Mammary epithelial cell (primary cell): ENCODE measurements around the gene NPAS3.

Experiments
- EZH2 ChIP-seq: IDR thresholded peaks from 2 replicates; pipeline ENCODE4 v1.6.1; 2012; ENCODE audit warnings: low read length, inconsistent platforms, borderline replicate concordance
- TF ChIP-seq, protein P1 (sequence below), 2 donors: IDR thresholded peaks in 1 of 2; conservative IDR thresholded peaks in 1 of 2; 2 replicates each; pipeline ENCODE4 v1.5.1; 2011 to 2012; ENCODE audit warnings: inconsistent platforms in 2 of 2, low read length in 2 of 2, mild to moderate bottlenecking in 2 of 2, control low read depth in 1 of 2, low read depth in 1 of 2; ENCODE audit not compliant: insufficient read depth in 1 of 2; ENCODE audit errors: extremely low read depth in 1 of 2

DNA sequence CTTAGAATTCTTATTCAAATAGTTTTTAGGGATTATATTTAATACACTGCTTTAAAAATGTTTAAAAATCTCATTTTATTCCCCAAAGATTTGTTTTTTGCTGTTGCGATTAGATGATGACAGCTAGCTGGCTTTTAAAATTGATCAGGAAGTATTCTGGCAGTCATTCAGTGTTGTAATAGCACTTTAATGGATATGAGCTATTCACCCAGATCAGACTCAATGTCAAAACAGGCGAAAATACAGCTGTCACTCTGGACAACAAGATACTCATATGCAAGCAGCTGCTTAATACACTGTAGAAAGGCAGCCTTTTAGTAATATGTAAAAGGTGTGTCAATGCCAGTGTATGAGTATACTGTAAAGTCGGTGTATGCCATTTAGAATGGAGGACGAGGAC lies 91.7 kb downstream of the NPAS3 start:
- TF ChIP-seq, protein P1, sequence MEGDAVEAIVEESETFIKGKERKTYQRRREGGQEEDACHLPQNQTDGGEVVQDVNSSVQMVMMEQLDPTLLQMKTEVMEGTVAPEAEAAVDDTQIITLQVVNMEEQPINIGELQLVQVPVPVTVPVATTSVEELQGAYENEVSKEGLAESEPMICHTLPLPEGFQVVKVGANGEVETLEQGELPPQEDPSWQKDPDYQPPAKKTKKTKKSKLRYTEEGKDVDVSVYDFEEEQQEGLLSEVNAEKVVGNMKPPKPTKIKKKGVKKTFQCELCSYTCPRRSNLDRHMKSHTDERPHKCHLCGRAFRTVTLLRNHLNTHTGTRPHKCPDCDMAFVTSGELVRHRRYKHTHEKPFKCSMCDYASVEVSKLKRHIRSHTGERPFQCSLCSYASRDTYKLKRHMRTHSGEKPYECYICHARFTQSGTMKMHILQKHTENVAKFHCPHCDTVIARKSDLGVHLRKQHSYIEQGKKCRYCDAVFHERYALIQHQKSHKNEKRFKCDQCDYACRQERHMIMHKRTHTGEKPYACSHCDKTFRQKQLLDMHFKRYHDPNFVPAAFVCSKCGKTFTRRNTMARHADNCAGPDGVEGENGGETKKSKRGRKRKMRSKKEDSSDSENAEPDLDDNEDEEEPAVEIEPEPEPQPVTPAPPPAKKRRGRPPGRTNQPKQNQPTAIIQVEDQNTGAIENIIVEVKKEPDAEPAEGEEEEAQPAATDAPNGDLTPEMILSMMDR (conservative IDR thresholded peaks at IDR 0.05 in 1 of 2, IDR thresholded peaks at IDR 0.05 in 1 of 2; ENCODE audit: extremely low read depth in 1 of 2, insufficient read depth in 1 of 2, low read depth in 1 of 2, low read length in 2 of 2), result no peak
- no peak for TF ChIP-seq EZH2
